GM23338 (cell line): ENCODE measurements around the gene ERI2. TPM values are rescaled to one million over a fixed set of nuclear protein-coding genes. Genes with fewer than 3 reads are reported as not detected.

Source experiments
- ATAC-seq: fragments of 200-7000 bp; cut with Tn5 transposase; 3 replicates; pipeline ENCODE4 v1.9.1; 2020
- DNase-seq: peaks from one replicate; pipeline ENCODE4 v3.0.0-alpha.2; 2015; ENCODE audit warnings: low spot score
- H2AFZ ChIP-seq: fragments of 200-600 bp; sonication (generic); 2 replicates; pipeline ENCODE4 v1.8.0; 2016; ENCODE audit warnings: antibody characterized with exemption, mild to moderate bottlenecking, moderate library complexity
- H3F3A ChIP-seq: fragments of 200-600 bp; sonication (generic); replicated peaks from 2 replicates; pipeline ENCODE4 v1.8.0; 2017; ENCODE audit warnings: antibody characterized with exemption, mixed run types, low read depth
- H3K27ac ChIP-seq: fragments of 200-600 bp; sonication (generic); 2 replicates; pipeline ENCODE4 v1.6.1; 2016; ENCODE audit warnings: low read depth
- H3K27me3 ChIP-seq: fragments of 200-600 bp; sonication (generic); 2 replicates; pipeline ENCODE4 v1.8.0; 2016; ENCODE audit warnings: mild to moderate bottlenecking, mixed run types, moderate library complexity; ENCODE audit not compliant: insufficient read depth
- H3K36me3 ChIP-seq: fragments of 200-600 bp; sonication (generic); 2 replicates; pipeline ENCODE4 v1.8.0; 2016; ENCODE audit warnings: mild to moderate bottlenecking; ENCODE audit not compliant: insufficient read depth
- H3K4me1 ChIP-seq: fragments of 200-600 bp; sonication (generic); 2 replicates; pipeline ENCODE4 v1.8.0; 2016; ENCODE audit warnings: mild to moderate bottlenecking, moderate library complexity; ENCODE audit not compliant: insufficient read depth
- H3K4me2 ChIP-seq: fragments of 200-600 bp; sonication (generic); 2 replicates; pipeline ENCODE4 v1.7.1; 2017; ENCODE audit warnings: mixed run types
- H3K4me3 ChIP-seq: fragments of 200-600 bp; sonication (generic); 2 replicates; pipeline ENCODE4 v1.6.1; 2016; ENCODE audit warnings: mixed run types
- H3K79me2 ChIP-seq: fragments of 200-600 bp; sonication (generic); replicated peaks from 2 replicates; pipeline ENCODE4 v1.8.0; 2017; ENCODE audit warnings: mild to moderate bottlenecking; ENCODE audit not compliant: insufficient read depth
- H3K9me2 ChIP-seq: fragments of 200-600 bp; sonication (generic); 2 replicates; pipeline ENCODE4 v1.8.0; 2017; ENCODE audit not compliant: insufficient read depth
- H4K20me1 ChIP-seq: fragments of 200-600 bp; sonication (generic); replicated peaks from 2 replicates; pipeline ENCODE4 v1.8.0; 2017; ENCODE audit warnings: mild to moderate bottlenecking; ENCODE audit not compliant: insufficient read depth
- H3K27ac Mint-ChIP-seq: 2 replicates; pipeline ENCODE4 v1.8.0; 2020; ENCODE audit warnings: inconsistent platforms, mild to moderate bottlenecking, moderate library complexity, mixed read lengths
- H3K27me3 Mint-ChIP-seq: 3 replicates; pipeline ENCODE4 v1.8.0; 2022; ENCODE audit warnings: low read depth, mild to moderate bottlenecking, moderate library complexity, mixed read lengths, inconsistent platforms; ENCODE audit not compliant: insufficient read depth, poor library complexity
- H3K36me3 Mint-ChIP-seq: 3 replicates; pipeline ENCODE4 v1.8.0; 2021; ENCODE audit warnings: low read depth, mild to moderate bottlenecking, inconsistent platforms, moderate library complexity, mixed read lengths
- H3K4me1 Mint-ChIP-seq: 3 replicates; pipeline ENCODE4 v1.8.0; 2020; ENCODE audit warnings: mild to moderate bottlenecking, inconsistent platforms, mixed read lengths
- H3K4me3 Mint-ChIP-seq: 3 replicates; pipeline ENCODE4 v1.8.0; 2021; ENCODE audit warnings: moderate library complexity, mild to moderate bottlenecking, inconsistent platforms, mixed read lengths
- H3K9me3 Mint-ChIP-seq: 3 replicates; pipeline ENCODE4 v1.8.0; 2020; ENCODE audit warnings: moderate library complexity, mild to moderate bottlenecking, inconsistent platforms, mixed read lengths
- CREB1 ChIP-seq: fragments of 250-450 bp; sonication (Bioruptor Pico); IDR thresholded peaks from 2 replicates; pipeline ENCODE4 v1.5.0; 2020; ENCODE audit warnings: low read depth, mild to moderate bottlenecking, moderate library complexity
- CTCF ChIP-seq, 2 experiments: fragments of 200-600 bp in 1 of 2; sonication (generic) in 1 of 2; conservative IDR thresholded peaks; 2 replicates each; pipeline versions ENCODE4 v1.5.1 to v1.6.1; 2016 to 2017; ENCODE audit warnings: antibody characterized with exemption in 2 of 2, low read depth in 2 of 2, mild to moderate bottlenecking in 2 of 2, moderate library complexity in 1 of 2
- ETS1 ChIP-seq: IDR thresholded peaks from 2 replicates; pipeline ENCODE4 v1.6.1; 2016; ENCODE audit warnings: antibody characterized with exemption
- EZH2 ChIP-seq: fragments of 200-600 bp; sonication (generic); IDR thresholded peaks from one replicate; pipeline ENCODE4 v1.8.0; 2017; ENCODE audit warnings: antibody characterized with exemption, mild to moderate bottlenecking, low read depth; ENCODE audit not compliant: unreplicated experiment
- EZH2phosphoT487 ChIP-seq: fragments of 200-600 bp; sonication (generic); IDR thresholded peaks from one replicate; pipeline ENCODE4 v1.8.1; 2018; ENCODE audit warnings: antibody characterized with exemption; ENCODE audit not compliant: unreplicated experiment
- JUNB ChIP-seq: IDR thresholded peaks from one replicate; pipeline ENCODE4 v1.6.1; 2016; ENCODE audit warnings: antibody characterized with exemption; ENCODE audit not compliant: unreplicated experiment
- NANOG ChIP-seq: IDR thresholded peaks from 2 replicates; pipeline ENCODE4 v1.6.1; 2016; ENCODE audit warnings: antibody characterized with exemption, borderline replicate concordance
- POLR2AphosphoS5 ChIP-seq: IDR thresholded peaks from 2 replicates; pipeline ENCODE4 v1.6.1; 2016; ENCODE audit warnings: antibody characterized with exemption, low read depth
- REST ChIP-seq: IDR thresholded peaks from one replicate; pipeline ENCODE4 v1.6.1; 2018; ENCODE audit warnings: antibody characterized with exemption; ENCODE audit not compliant: unreplicated experiment
- STAT1 ChIP-seq: IDR thresholded peaks from one replicate; pipeline ENCODE4 v1.6.1; 2016; ENCODE audit warnings: antibody characterized with exemption; ENCODE audit not compliant: unreplicated experiment
- ZNF114 ChIP-seq: fragments of 250-450 bp; sonication (Bioruptor Pico); IDR thresholded peaks from 2 replicates; pipeline ENCODE4 v1.5.0; 2020; ENCODE audit warnings: mild to moderate bottlenecking, moderate library complexity
- ZNF331 ChIP-seq: fragments of 250-450 bp; sonication (Bioruptor Pico); IDR thresholded peaks from 2 replicates; pipeline ENCODE4 v1.5.0; 2020; ENCODE audit warnings: low read depth, mild to moderate bottlenecking, moderate library complexity
- ZNF462 ChIP-seq: fragments of 250-450 bp; sonication (Bioruptor Pico); IDR thresholded peaks from 2 replicates; pipeline ENCODE4 v1.5.0; 2020; ENCODE audit warnings: mild to moderate bottlenecking, moderate library complexity
- long read RNA-seq: library from polyadenylated mRNA; unstranded; transcript quantifications from one replicate; pipeline ENCODE4 v2.0.0, GENCODE V29; 2020; ENCODE audit not compliant: unreplicated experiment
- polyA plus RNA-seq: library from polyadenylated mRNA; unstranded; fragments of >200 nt; fragmentation: Nextera tagmentation; extraction: Ambion mirVana; gene quantifications from 2 replicates; pipeline ENCODE4 v1.2.1, GENCODE V29; 2016
- total RNA-seq: library from RNA; depleted of rRNA; stranded (reverse); fragments of >200 nt; shearing (Covaris generic); gene quantifications from 2 replicates; pipeline ENCODE4 v1.2.3, GENCODE V29; 2014; rRNA removed

Gene ERI2
- total RNA-seq (14.0 and 19.5 TPM in 2 replicates), polyA plus RNA-seq (4.2 and 7.2 TPM in 2 replicates)
- long read RNA-seq, partial matches to known transcripts = 2 of 7 reads
- long read RNA-seq, other reads (novel, unspliced or antisense) = 4 of 7 reads

- peak within 1 kb of the TSS; percentile 98 for H3K4me3 Mint-ChIP-seq
- TF ChIP-seq ETS1 (peak; percentile 67; the same call in 1 of the 2 replicates), NANOG (no peak), CREB1 (no peak), EZH2 (no peak), ZNF114 (no peak), EZH2phosphoT487 (no peak), ZNF462 (no peak), JUNB (no peak), CTCF (conservative IDR thresholded peaks at IDR 0.05; ENCODE audit: low read depth in 2 of 2) (peak; percentile 34 to 40; a peak in 2 of 4 replicates), REST (no peak), POLR2AphosphoS5 (peak; percentile 83), ZNF331 (CRISPR knock-in tag) (no peak), STAT1 (no peak)
- H2AFZ ChIP-seq = peak within 1 kb of the TSS; percentile 98
- peak within 1 kb of the TSS; percentile 84 for H3K4me3 ChIP-seq
- H3K27ac Mint-ChIP-seq = peak within 1 kb of the TSS; percentile 98
- peak within 1 kb of the TSS; percentile 95 for H3K27ac ChIP-seq
- no peaks in the 10 kb centered on the region for H3K9me3 Mint-ChIP-seq
- H3K36me3 ChIP-seq = no peaks in the 10 kb centered on the region
- H3K27me3 Mint-ChIP-seq = peaks cover 5% of the 10 kb centered on the region
- H3F3A ChIP-seq = peaks cover 11% of the 10 kb centered on the region; the same call in 1 of the 2 replicates
- peaks cover 5% of the 10 kb centered on the region; the same call in 1 of the 2 replicates for H3K4me1 ChIP-seq
- peak within 1 kb of the TSS; percentile 97 for H3K4me2 ChIP-seq
- H3K27me3 ChIP-seq = no peaks in the 10 kb centered on the region
- DNase-seq (peak; percentile 96), ATAC-seq (peak; percentile 89)
- H4K20me1 ChIP-seq = no peaks in the 10 kb centered on the region
- H3K79me2 ChIP-seq = no peaks in the 10 kb centered on the region
- peaks cover 14% of the 10 kb centered on the region; the same call in 2 of the 3 replicates for H3K4me1 Mint-ChIP-seq
- H3K9me2 ChIP-seq = no peaks in the 10 kb centered on the region
- no peaks in the 10 kb centered on the region for H3K36me3 Mint-ChIP-seq
Observed at GRCh38 chr16:20806168-20807050, at the start of gene ERI2, which contains the start of gene REXO5. Gene ERI2 (minus strand): TSS chr16:20806472. CDS start chr16:20806430, 42 bp downstream. Gene REXO5 (plus strand): TSS chr16:20806527. CDS start chr16:20806954, 427 bp downstream.
